ENCODE results near the gene SYCE1.

Gene SYCE1

DNA sequence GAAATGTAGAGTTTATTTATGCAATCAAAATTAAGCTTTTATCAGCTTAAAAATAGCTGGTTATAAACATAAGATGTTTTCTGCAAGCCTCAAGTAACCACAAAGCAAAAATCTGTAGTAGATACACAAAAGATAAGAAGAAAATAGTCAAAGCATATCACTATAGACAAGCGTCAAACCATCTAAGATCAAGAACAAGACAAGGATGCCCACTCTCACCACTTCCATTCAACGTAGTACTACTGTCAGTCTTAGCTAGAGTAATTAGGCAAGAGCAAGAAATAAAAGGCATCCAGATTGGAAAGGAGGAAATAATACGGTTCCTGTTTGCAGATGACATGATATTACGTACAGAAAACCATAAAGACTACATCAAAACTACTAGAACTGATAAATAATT lies 55.7 kb downstream of the SYCE1 start:
- Histone ChIP-seq H3K36me3 (ENCODE audit: control insufficient read depth, insufficient read depth, low read length) (no peaks in the 10 kb centered on the region), H3K4me3 (replicated peaks; ENCODE audit: low read depth, low read length) (no peak overlapping the region), H3K27me3 (replicated peaks; ENCODE audit: control insufficient read depth, insufficient read depth, low read length) (no peaks in the 10 kb centered on the region)
- DNase-seq (ENCODE audit: extremely low read depth, insufficient read length) = no peak
- TF ChIP-seq, protein P1, sequence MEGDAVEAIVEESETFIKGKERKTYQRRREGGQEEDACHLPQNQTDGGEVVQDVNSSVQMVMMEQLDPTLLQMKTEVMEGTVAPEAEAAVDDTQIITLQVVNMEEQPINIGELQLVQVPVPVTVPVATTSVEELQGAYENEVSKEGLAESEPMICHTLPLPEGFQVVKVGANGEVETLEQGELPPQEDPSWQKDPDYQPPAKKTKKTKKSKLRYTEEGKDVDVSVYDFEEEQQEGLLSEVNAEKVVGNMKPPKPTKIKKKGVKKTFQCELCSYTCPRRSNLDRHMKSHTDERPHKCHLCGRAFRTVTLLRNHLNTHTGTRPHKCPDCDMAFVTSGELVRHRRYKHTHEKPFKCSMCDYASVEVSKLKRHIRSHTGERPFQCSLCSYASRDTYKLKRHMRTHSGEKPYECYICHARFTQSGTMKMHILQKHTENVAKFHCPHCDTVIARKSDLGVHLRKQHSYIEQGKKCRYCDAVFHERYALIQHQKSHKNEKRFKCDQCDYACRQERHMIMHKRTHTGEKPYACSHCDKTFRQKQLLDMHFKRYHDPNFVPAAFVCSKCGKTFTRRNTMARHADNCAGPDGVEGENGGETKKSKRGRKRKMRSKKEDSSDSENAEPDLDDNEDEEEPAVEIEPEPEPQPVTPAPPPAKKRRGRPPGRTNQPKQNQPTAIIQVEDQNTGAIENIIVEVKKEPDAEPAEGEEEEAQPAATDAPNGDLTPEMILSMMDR (IDR thresholded peaks at IDR 0.05; ENCODE audit: insufficient read depth, low read length, poor library complexity, severe bottlenecking) = no peak

Data from GM06990 (cell line).